Activated T-cell treated with anti-CD3 and anti-CD28 coated beads, Interleukin-2, amount 50 U/mL, for 24 hours (primary cell): ENCODE results near the gene TXNRD1.

Source experiments
- DNase-seq: peaks from one replicate; pipeline ENCODE4 v3.0.0-alpha.2; 2020
- H3K27ac Mint-ChIP-seq: 2 replicates; pipeline ENCODE4 v1.8.0; 2020; ENCODE audit warnings: mild to moderate bottlenecking, mixed read lengths
- H3K27me3 Mint-ChIP-seq: 2 replicates; pipeline ENCODE4 v1.8.0; 2020; ENCODE audit warnings: mixed read lengths
- H3K36me3 Mint-ChIP-seq: 2 replicates; pipeline ENCODE4 v1.8.0; 2020; ENCODE audit warnings: low read depth, mixed read lengths
- H3K4me1 Mint-ChIP-seq: 2 replicates; pipeline ENCODE4 v1.8.0; 2020; ENCODE audit warnings: low read depth, mixed read lengths
- H3K4me3 Mint-ChIP-seq: 2 replicates; pipeline ENCODE4 v1.8.0; 2020; ENCODE audit warnings: mild to moderate bottlenecking, moderate library complexity, mixed read lengths
- H3K9me3 Mint-ChIP-seq: 2 replicates; pipeline ENCODE4 v1.8.0; 2020; ENCODE audit warnings: mixed read lengths

The TXNRD1 gene

GRCh38 chr12:104354167-104354867 is 138.7 kb downstream of the TXNRD1 start:
- Mint-ChIP-seq H3K27ac (no peak overlapping the region), H3K36me3 (peaks cover 44% of the 10 kb centered on the region), H3K4me1 (peaks cover 17% of the 10 kb centered on the region), H3K27me3 (no peaks in the 10 kb centered on the region), H3K9me3 (no peaks in the 10 kb centered on the region), H3K4me3 (no peak overlapping the region)
- DNase-seq, result no peak

GRCh38 chr12:104354868-104355570 is 139.4 kb downstream of the TXNRD1 start:
- no peak overlapping the region for H3K4me3 Mint-ChIP-seq
- peaks cover 17% of the 10 kb centered on the region for H3K4me1 Mint-ChIP-seq
- H3K36me3 Mint-ChIP-seq, result peaks cover 37% of the 10 kb centered on the region
- H3K9me3 Mint-ChIP-seq, result no peaks in the 10 kb centered on the region
- peak overlapping the region; percentile 22 for H3K27ac Mint-ChIP-seq
- DNase-seq, result no peak
- no peaks in the 10 kb centered on the region for H3K27me3 Mint-ChIP-seq

GRCh38 chr12:104355630-104356029 is 140.1 kb downstream of the TXNRD1 start:
- no peak for DNase-seq
- no peaks in the 10 kb centered on the region for H3K9me3 Mint-ChIP-seq
- H3K36me3 Mint-ChIP-seq, result peaks cover 31% of the 10 kb centered on the region
- H3K27ac Mint-ChIP-seq, result peak overlapping the region; percentile 22
- peaks cover 17% of the 10 kb centered on the region for H3K4me1 Mint-ChIP-seq
- no peaks in the 10 kb centered on the region for H3K27me3 Mint-ChIP-seq
- H3K4me3 Mint-ChIP-seq, result no peak overlapping the region

- no peak overlapping the region for H3K4me3 Mint-ChIP-seq
- H3K27ac Mint-ChIP-seq, result peak overlapping the region; percentile 28
- H3K4me1 Mint-ChIP-seq, result peaks cover 17% of the 10 kb centered on the region
- no peaks in the 10 kb centered on the region for H3K9me3 Mint-ChIP-seq
- no peak for DNase-seq
- no peaks in the 10 kb centered on the region for H3K27me3 Mint-ChIP-seq
- H3K36me3 Mint-ChIP-seq, result peaks cover 23% of the 10 kb centered on the region
Measured at GRCh38 chr12:104356231-104357115, 140.9 kb downstream of the TXNRD1 start.

GRCh38 chr12:104357421-104357952 is 141.9 kb downstream of the TXNRD1 start:
- Mint-ChIP-seq H3K27me3 (no peaks in the 10 kb centered on the region), H3K36me3 (peaks cover 15% of the 10 kb centered on the region), H3K4me1 (peaks cover 17% of the 10 kb centered on the region), H3K9me3 (no peaks in the 10 kb centered on the region), H3K27ac (peak overlapping the region; percentile 14), H3K4me3 (no peak overlapping the region)
- DNase-seq, result no peak

GRCh38 chr12:104358353-104359003 is 142.9 kb downstream of the TXNRD1 start:
- H3K4me3 Mint-ChIP-seq, result no peak overlapping the region
- H3K9me3 Mint-ChIP-seq, result no peaks in the 10 kb centered on the region
- no peak overlapping the region for H3K27ac Mint-ChIP-seq

GRCh38 chr12:104359216-104359615 is 143.6 kb downstream of the TXNRD1 start:
- Mint-ChIP-seq H3K36me3 (peaks cover 6% of the 10 kb centered on the region), H3K27ac (no peak overlapping the region), H3K9me3 (no peaks in the 10 kb centered on the region), H3K4me3 (no peak overlapping the region), H3K27me3 (no peaks in the 10 kb centered on the region), H3K4me1 (peaks cover 17% of the 10 kb centered on the region)
- no peak for DNase-seq

More at GRCh38 chr12:104358353-104359003, 142.9 kb downstream of the TXNRD1 start:
- peak; percentile 68 for DNase-seq
- H3K4me1 Mint-ChIP-seq, result peaks cover 17% of the 10 kb centered on the region
- H3K36me3 Mint-ChIP-seq, result peaks cover 7% of the 10 kb centered on the region
- no peaks in the 10 kb centered on the region for H3K27me3 Mint-ChIP-seq

- H3K4me3 Mint-ChIP-seq, result no peak overlapping the region
- no peak for DNase-seq
- H3K27me3 Mint-ChIP-seq, result no peaks in the 10 kb centered on the region
- peaks cover 17% of the 10 kb centered on the region for H3K4me1 Mint-ChIP-seq
- H3K36me3 Mint-ChIP-seq, result peaks cover under 1% of the 10 kb centered on the region
- no peak overlapping the region for H3K27ac Mint-ChIP-seq
- no peaks in the 10 kb centered on the region for H3K9me3 Mint-ChIP-seq
Measured at GRCh38 chr12:104360157-104360556, 144.6 kb downstream of the TXNRD1 start.

GRCh38 chr12:104360983-104361707 is 145.6 kb downstream of the TXNRD1 start:
- no peaks in the 10 kb centered on the region for H3K9me3 Mint-ChIP-seq
- H3K27ac Mint-ChIP-seq, result no peak overlapping the region
- no peak overlapping the region for H3K4me3 Mint-ChIP-seq
- DNase-seq, result no peak
- H3K27me3 Mint-ChIP-seq, result no peaks in the 10 kb centered on the region
- H3K4me1 Mint-ChIP-seq, result peaks cover 16% of the 10 kb centered on the region
- no peaks in the 10 kb centered on the region for H3K36me3 Mint-ChIP-seq

- Mint-ChIP-seq H3K4me3 (no peak overlapping the region), H3K27me3 (no peaks in the 10 kb centered on the region), H3K36me3 (no peaks in the 10 kb centered on the region), H3K4me1 (no peaks in the 10 kb centered on the region), H3K9me3 (peaks cover 6% of the 10 kb centered on the region), H3K27ac (no peak overlapping the region)
- DNase-seq, result no peak
Measured at GRCh38 chr12:104365921-104366410, 150.4 kb downstream of the TXNRD1 start.

- H3K36me3 Mint-ChIP-seq, result no peaks in the 10 kb centered on the region
- no peak overlapping the region for H3K27ac Mint-ChIP-seq
- peaks cover 6% of the 10 kb centered on the region for H3K9me3 Mint-ChIP-seq
- no peak for DNase-seq
- H3K4me3 Mint-ChIP-seq, result no peak overlapping the region
- H3K4me1 Mint-ChIP-seq, result peaks cover 12% of the 10 kb centered on the region
- no peaks in the 10 kb centered on the region for H3K27me3 Mint-ChIP-seq
Measured at GRCh38 chr12:104369708-104370107, 154.1 kb downstream of the TXNRD1 start.

GRCh38 chr12:104371043-104371870 is 155.7 kb downstream of the TXNRD1 start:
- Mint-ChIP-seq H3K9me3 (peaks cover 6% of the 10 kb centered on the region), H3K4me3 (no peak overlapping the region), H3K27me3 (no peaks in the 10 kb centered on the region), H3K27ac (no peak overlapping the region), H3K36me3 (no peaks in the 10 kb centered on the region), H3K4me1 (peaks cover 12% of the 10 kb centered on the region)
- no peak for DNase-seq
